Trophoblast cell (in vitro differentiated cells and primary cell): ENCODE measurements around the gene SLC25A33.

ENCODE experiments used
- DNase-seq, 2 donors: peaks; one replicate each; pipeline ENCODE4 v3.0.0-alpha.2; 2016
- H2AFZ ChIP-seq: 2 replicates; pipeline ENCODE4 v1.6.1; 2013; ENCODE audit warnings: low read length, moderate library complexity, mild to moderate bottlenecking; ENCODE audit not compliant: insufficient read depth, poor library complexity
- H2AK5ac ChIP-seq: 2 replicates; pipeline ENCODE4 v1.6.1; 2013; ENCODE audit warnings: mild to moderate bottlenecking, low read length
- H2BK120ac ChIP-seq: 2 replicates; pipeline ENCODE4 v1.6.1; 2013; ENCODE audit warnings: low read length, mild to moderate bottlenecking, moderate library complexity; ENCODE audit not compliant: insufficient read depth, poor library complexity
- H2BK12ac ChIP-seq: 2 replicates; pipeline ENCODE4 v1.6.1; 2013; ENCODE audit warnings: mild to moderate bottlenecking, low read length, moderate library complexity
- H2BK5ac ChIP-seq: 2 replicates; pipeline ENCODE4 v1.6.1; 2013; ENCODE audit warnings: low read length, low read depth, moderate library complexity, mild to moderate bottlenecking; ENCODE audit not compliant: poor library complexity
- H3K14ac ChIP-seq: 2 replicates; pipeline ENCODE4 v1.6.1; 2013; ENCODE audit warnings: mild to moderate bottlenecking, low read length
- H3K18ac ChIP-seq: 2 replicates; pipeline ENCODE4 v1.6.1; 2013; ENCODE audit warnings: mild to moderate bottlenecking, low read length
- H3K23ac ChIP-seq: 2 replicates; pipeline ENCODE4 v1.6.1; 2013; ENCODE audit warnings: low read length
- H3K27ac ChIP-seq: 2 replicates; pipeline ENCODE4 v1.5.1; 2013; ENCODE audit warnings: low read depth, mild to moderate bottlenecking, inconsistent platforms, low read length, moderate library complexity
- H3K27me3 ChIP-seq: 2 replicates; pipeline ENCODE4 v1.6.1; 2013; ENCODE audit warnings: inconsistent platforms, mild to moderate bottlenecking, low read length, moderate library complexity; ENCODE audit not compliant: insufficient read depth
- H3K36me3 ChIP-seq, 2 experiments: 1 replicate in 1 of 2; 2 replicates in 1 of 2; pipeline ENCODE4 v1.6.1; 2013; ENCODE audit warnings: low read length in 2 of 2, mild to moderate bottlenecking in 2 of 2, moderate library complexity in 1 of 2; ENCODE audit not compliant: insufficient read depth in 2 of 2, control insufficient read depth in 1 of 2
- H3K4ac ChIP-seq: 2 replicates; pipeline ENCODE4 v1.6.1; 2013; ENCODE audit warnings: low read depth, mild to moderate bottlenecking, low read length, moderate library complexity
- H3K4me1 ChIP-seq, 2 experiments: 1 replicate in 1 of 2; 2 replicates in 1 of 2; pipeline ENCODE4 v1.6.1; 2013; ENCODE audit warnings: low read length in 2 of 2, mild to moderate bottlenecking in 2 of 2, moderate library complexity in 1 of 2; ENCODE audit not compliant: insufficient read depth in 2 of 2, control insufficient read depth in 1 of 2
- H3K4me2 ChIP-seq: 2 replicates; pipeline ENCODE4 v1.6.1; 2013; ENCODE audit warnings: inconsistent platforms, mild to moderate bottlenecking, low read length, moderate library complexity
- H3K4me3 ChIP-seq: 2 replicates; pipeline ENCODE4 v1.5.1; 2013; ENCODE audit warnings: mild to moderate bottlenecking, low read depth, low read length, inconsistent platforms
- H3K79me1 ChIP-seq: one replicate; pipeline ENCODE4 v1.6.1; 2013; ENCODE audit warnings: low read length
- H3K79me2 ChIP-seq: 2 replicates; pipeline ENCODE4 v1.6.1; 2013; ENCODE audit warnings: low read length, mild to moderate bottlenecking; ENCODE audit not compliant: control insufficient read depth, insufficient read depth, poor library complexity
- H3K9ac ChIP-seq: 2 replicates; pipeline ENCODE4 v1.6.1; 2013; ENCODE audit warnings: mild to moderate bottlenecking, low read length
- H3K9me3 ChIP-seq: 2 replicates; pipeline ENCODE4 v1.6.1; 2013; ENCODE audit warnings: low read depth, mild to moderate bottlenecking, control low read depth, inconsistent platforms, low read length; ENCODE audit not compliant: insufficient read depth
- H4K12ac ChIP-seq: 2 replicates; pipeline ENCODE4 v1.6.1; 2013; ENCODE audit warnings: low read depth, mild to moderate bottlenecking, low read length, moderate library complexity
- H4K8ac ChIP-seq: 2 replicates; pipeline ENCODE4 v1.6.1; 2013; ENCODE audit warnings: low read depth, mild to moderate bottlenecking, low read length, moderate library complexity
- H4K91ac ChIP-seq: one replicate; pipeline ENCODE4 v1.6.1; 2013; ENCODE audit warnings: low read depth, mild to moderate bottlenecking, low read length, moderate library complexity
- WGBS: extraction: QIAGEN DNeasy Blood & Tissue Kit; methylation state at CpG from one replicate; pipeline ENCODE4 v1.1.7; 2013; ENCODE audit warnings: missing lambda C conversion rate; ENCODE audit not compliant: insufficient read length, insufficient coverage; ENCODE audit errors: extremely low coverage; 5-methylcytosine and 5-hydroxymethylcytosine counted together

SLC25A33 gene

DNA sequence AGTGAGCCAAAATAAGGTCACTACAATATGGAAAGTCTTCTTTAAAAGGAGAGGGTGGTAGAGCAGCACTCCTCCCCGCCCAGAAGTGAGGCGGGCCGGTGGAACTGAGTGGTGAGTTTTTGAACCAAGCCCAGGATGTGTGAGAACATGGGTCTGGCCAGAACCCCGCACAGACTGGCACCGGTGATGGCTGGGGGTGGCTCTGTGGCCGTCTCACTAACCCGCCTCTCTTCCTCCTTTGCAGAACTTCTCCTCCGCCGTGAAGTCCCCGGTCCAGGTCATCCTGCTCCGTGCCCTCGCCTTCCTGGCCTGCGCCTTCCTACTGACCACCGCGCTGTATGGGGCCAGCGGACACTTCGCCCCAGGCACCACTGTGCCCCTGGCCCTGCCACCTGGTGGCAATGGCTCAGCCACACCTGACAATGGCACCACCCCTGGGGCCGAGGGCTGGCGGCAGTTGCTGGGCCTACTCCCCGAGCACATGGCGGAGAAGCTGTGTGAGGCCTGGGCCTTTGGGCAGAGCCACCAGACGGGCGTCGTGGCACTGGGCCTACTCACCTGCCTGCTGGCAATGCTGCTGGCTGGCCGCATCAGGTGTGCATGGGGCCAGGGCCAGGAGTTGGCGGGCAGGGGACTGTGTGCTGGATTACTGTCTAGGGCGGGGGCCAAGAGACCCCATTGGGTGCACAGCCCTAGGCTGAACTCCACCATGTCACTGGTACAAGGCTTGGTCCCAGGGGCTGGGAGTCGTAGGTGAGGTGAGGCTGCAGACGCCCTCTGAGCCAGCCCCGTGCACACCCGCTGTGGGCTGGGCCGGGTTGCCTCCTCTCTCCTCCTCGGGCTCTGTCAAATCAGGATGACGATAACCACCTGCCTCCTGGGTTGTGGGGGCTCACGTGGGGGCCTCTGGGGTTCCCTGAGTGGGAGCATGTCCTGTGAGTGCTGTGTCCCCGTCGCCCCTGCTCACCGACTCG, 61.9 kb downstream of the SLC25A33 start:
- no CpG with 5 or more reads among the region's 39 CpGs for WGBS
- Histone ChIP-seq H2BK12ac (no peak overlapping the region), H2BK120ac (no peak overlapping the region), H3K4me2 (no peak overlapping the region), H3K79me1 (no peaks in the 10 kb centered on the region), H2AK5ac (no peak overlapping the region), H3K4ac (no peak overlapping the region), H4K12ac (no peak overlapping the region), H3K27ac (no peak overlapping the region), H3K18ac (no peak overlapping the region), H2AFZ (no peak overlapping the region), H3K9me3 (peaks cover 3% of the 10 kb centered on the region), H3K14ac (no peak overlapping the region), H3K27me3 (no peaks in the 10 kb centered on the region), H3K4me1 (no peaks in the 10 kb centered on the region), H3K36me3 (peaks cover 37 to 53% of the 10 kb centered on the region in 2 experiments), H3K23ac (no peak overlapping the region), H4K91ac (no peak overlapping the region), H3K4me3 (no peak overlapping the region), H2BK5ac (no peak overlapping the region), H3K79me2 (no peaks in the 10 kb centered on the region), H4K8ac (no peak overlapping the region), H3K9ac (no peak overlapping the region)
- no peak for DNase-seq

DNA sequence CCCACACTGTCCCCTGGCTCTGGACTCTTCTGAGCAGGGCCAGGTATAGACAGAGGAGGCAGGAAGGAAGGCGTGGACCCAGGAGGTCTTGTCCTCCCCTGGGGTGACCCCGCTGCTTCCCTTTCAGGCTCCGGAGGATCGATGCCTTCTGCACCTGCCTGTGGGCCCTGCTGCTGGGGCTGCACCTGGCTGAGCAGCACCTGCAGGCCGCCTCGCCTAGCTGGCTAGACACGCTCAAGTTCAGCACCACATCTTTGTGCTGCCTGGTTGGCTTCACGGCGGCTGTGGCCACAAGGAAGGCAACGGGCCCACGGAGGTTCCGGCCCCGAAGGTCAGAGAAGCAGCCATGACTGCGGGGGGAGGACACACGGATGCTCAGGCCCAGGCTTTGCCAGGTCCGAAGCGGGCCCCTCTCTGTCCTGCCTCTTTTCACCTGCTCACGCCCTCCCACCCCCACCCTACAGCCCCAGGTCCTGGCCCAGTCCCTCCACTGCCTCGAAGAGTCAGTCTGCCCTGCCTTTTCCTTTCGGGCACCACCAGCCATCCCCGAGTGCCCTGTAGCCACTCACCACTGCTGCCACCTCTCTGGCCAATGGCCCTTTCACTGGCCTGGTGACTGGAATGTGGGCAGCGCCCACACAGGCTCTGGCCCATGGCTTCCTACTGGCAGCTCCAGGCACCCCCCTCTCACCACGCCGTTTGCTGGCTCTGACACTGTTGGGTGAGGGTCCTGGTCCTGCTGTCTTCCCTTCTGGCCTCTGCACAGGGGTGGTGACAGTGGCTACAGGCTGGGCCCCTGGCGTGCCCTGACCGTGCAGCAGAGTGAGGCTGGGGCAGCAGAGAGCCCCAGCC, 62.9 kb downstream of the SLC25A33 start:
- no peaks in the 10 kb centered on the region for H3K79me2 ChIP-seq
- no peak overlapping the region for H3K4me2 ChIP-seq
- no peak overlapping the region for H4K12ac ChIP-seq
- H3K23ac ChIP-seq = no peak overlapping the region
- H3K9ac ChIP-seq = no peak overlapping the region
- H2AFZ ChIP-seq = no peak overlapping the region
- H2AK5ac ChIP-seq = no peak overlapping the region
- no peak overlapping the region for H4K8ac ChIP-seq
- H4K91ac ChIP-seq = no peak overlapping the region
- no peaks in the 10 kb centered on the region for H3K4me1 ChIP-seq
- H2BK5ac ChIP-seq = no peak overlapping the region
- no peak overlapping the region for H2BK120ac ChIP-seq
- peaks cover 3% of the 10 kb centered on the region for H3K9me3 ChIP-seq
- no peak overlapping the region for H3K18ac ChIP-seq
- H3K36me3 ChIP-seq = peaks cover 31 to 47% of the 10 kb centered on the region in 2 experiments
- no peak overlapping the region for H3K4me3 ChIP-seq
- no peaks in the 10 kb centered on the region for H3K27me3 ChIP-seq
- H3K79me1 ChIP-seq = no peaks in the 10 kb centered on the region
- no peak overlapping the region for H3K4ac ChIP-seq
- H2BK12ac ChIP-seq = no peak overlapping the region
- WGBS = no CpG with 5 or more reads among the region's 26 CpGs
- H3K27ac ChIP-seq = no peak overlapping the region
- no peak for DNase-seq
- no peak overlapping the region for H3K14ac ChIP-seq

- Histone ChIP-seq H2AK5ac (no peak overlapping the region), H3K27me3 (no peaks in the 10 kb centered on the region), H3K9ac (no peak overlapping the region), H3K23ac (no peak overlapping the region), H3K4ac (no peak overlapping the region), H3K27ac (no peak overlapping the region), H2BK12ac (no peak overlapping the region), H3K36me3 (peaks cover 34 to 48% of the 10 kb centered on the region in 2 experiments), H4K91ac (no peak overlapping the region), H3K4me2 (no peak overlapping the region), H3K79me2 (no peaks in the 10 kb centered on the region), H2AFZ (no peak overlapping the region), H2BK5ac (no peak overlapping the region), H3K4me1 (no peaks in the 10 kb centered on the region), H4K8ac (no peak overlapping the region), H3K14ac (no peak overlapping the region), H3K9me3 (peaks cover 3% of the 10 kb centered on the region), H3K18ac (no peak overlapping the region), H4K12ac (no peak overlapping the region), H2BK120ac (no peak overlapping the region), H3K4me3 (no peak overlapping the region), H3K79me1 (no peaks in the 10 kb centered on the region)
- no CpG with 5 or more reads among the region's 9 CpGs for WGBS
- DNase-seq = no peak
These were observed 63.5 kb downstream of the SLC25A33 start for GRCh38 chr1:9602794-9603167.

DNA sequence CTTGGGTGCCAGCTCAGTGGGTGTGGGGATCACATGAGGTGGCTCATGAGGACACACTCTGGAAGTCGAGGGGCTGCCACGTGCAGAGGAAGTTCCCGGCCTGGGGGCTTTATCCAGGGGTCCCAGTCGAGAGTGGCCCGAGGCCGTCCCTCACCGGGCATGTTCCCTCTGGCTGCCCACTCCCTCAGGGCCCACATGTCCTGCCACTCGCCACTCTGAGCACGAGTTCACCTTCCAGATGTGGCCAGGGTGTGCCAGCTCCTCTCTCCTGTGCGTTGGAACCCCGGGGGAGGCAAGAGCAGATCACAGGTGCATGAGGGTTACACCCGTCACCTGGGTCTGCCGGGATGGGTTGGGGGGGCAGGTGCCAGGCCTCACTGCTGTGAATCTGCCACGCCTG, 64.0 kb downstream of the SLC25A33 start:
- Histone ChIP-seq H4K8ac (no peak overlapping the region), H4K12ac (no peak overlapping the region), H3K9me3 (peaks cover 3% of the 10 kb centered on the region), H2BK5ac (no peak overlapping the region), H3K36me3 (peaks cover 34 to 44% of the 10 kb centered on the region in 2 experiments), H3K23ac (no peak overlapping the region), H3K4me1 (no peaks in the 10 kb centered on the region), H3K18ac (no peak overlapping the region), H3K79me2 (no peaks in the 10 kb centered on the region), H3K27me3 (no peaks in the 10 kb centered on the region), H3K14ac (no peak overlapping the region), H3K9ac (no peak overlapping the region), H3K27ac (no peak overlapping the region), H2AFZ (no peak overlapping the region), H2BK120ac (no peak overlapping the region), H2AK5ac (no peak overlapping the region), H2BK12ac (no peak overlapping the region), H3K79me1 (no peaks in the 10 kb centered on the region), H4K91ac (no peak overlapping the region), H3K4me2 (no peak overlapping the region), H3K4ac (no peak overlapping the region), H3K4me3 (no peak overlapping the region)
- DNase-seq = no peak
- WGBS = no CpG with 5 or more reads among the region's 14 CpGs
